ENCODE results near the gene MOV10. TPM values are rescaled to one million over a fixed set of nuclear protein-coding genes. Genes with fewer than 3 reads are reported as not detected.

The MOV10 gene
- total and polyA plus RNA-seq, 10 of the 15 experiments (the other 5 are each of a cell fraction or from before 2014, with no cell fraction given): 21.0 to 80.3 (median 49.8) TPM

DNA sequence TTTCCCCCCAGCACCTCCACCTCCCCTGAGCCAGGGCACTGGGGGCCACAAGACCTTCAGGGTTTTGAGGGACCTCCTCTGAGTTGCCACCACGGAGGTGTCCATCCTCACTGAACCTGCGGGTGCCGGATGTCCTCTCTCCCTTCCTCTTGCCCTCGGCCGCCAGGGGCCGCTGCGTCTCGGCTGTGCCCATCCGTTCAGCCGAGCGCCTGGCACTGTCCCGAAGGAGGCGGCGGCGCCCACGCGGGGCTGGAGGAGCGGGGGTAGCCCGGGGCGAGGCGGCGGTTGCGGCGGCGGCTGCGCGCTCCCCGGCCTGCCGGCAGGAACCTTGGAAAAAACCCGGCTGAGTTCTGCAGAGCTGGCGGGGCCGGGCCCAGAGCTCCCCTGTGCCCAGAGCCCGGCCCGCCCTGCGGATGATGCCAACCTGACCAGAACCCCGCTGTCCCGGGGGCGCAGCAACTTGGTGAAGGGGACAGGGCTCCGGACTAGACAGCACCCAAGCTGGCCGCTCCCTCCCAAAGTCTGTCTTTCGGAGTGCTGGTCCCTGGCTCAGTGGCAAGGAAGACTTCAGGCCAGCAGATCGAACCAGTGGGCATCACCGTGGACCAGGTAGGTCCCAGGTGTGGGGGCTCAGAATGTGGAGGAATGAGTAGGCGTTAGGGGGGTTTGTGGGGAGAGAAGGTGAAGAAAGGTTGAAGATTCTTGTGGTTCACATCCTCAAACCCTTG is 44.4 kb downstream of the MOV10 start:
- no peaks in the 10 kb centered on the region for H3K79me2 ChIP-seq (ENCODE audit: control insufficient read depth, insufficient read depth, low read length)
- H3K4me2 ChIP-seq (ENCODE audit: control insufficient read depth, insufficient read depth): peak overlapping the region; percentile 22; the same call in 1 of the 2 replicates
- no peak for DNase-seq (ENCODE audit: low read depth, low spot score)
- WGBS (ENCODE audit: insufficient coverage, insufficient replicate concordance, low lambda C conversion rate, missing lambda C conversion rate): 16% methylated on average over 44 of the region's 44 CpGs
- peak; percentile 50 for ATAC-seq
- SMC1A ChIA-PET (ENCODE audit: uncharacterized antibody, unreplicated experiment): interaction anchor here (0.7 to 8.7 kb wide), 5 partner anchors 14 to 323 kb away, joined by 3 to 178 read pairs (median 3); no protein-coding TSS in a partner anchor
- intact Hi-C loops (cut with micrococcal nuclease; ENCODE audit: unreplicated experiment): loop anchor here (5.0 to 10.0 kb wide), 4 partner anchors 163 to 958 kb away; partner anchors contain the start of gene MAGI3
- H3K9ac ChIP-seq (ENCODE audit: control insufficient read depth, insufficient read depth, low read length): no peak overlapping the region
- BruUV-seq (replicated peaks): no TSS peak
- H3K27ac ChIP-seq (ENCODE audit: control insufficient read depth, insufficient read depth): no peak overlapping the region
- H3K4me3 ChIP-seq: no peak overlapping the region
- H4K20me1 ChIP-seq (ENCODE audit: control insufficient read depth, insufficient read depth): no peaks in the 10 kb centered on the region
- peaks cover 16% of the 10 kb centered on the region for H3K4me1 ChIP-seq (ENCODE audit: control insufficient read depth, insufficient read depth, low read length)
- no peak for FAIRE-seq
- CTCF ChIA-PET: interaction anchor here (0.5 to 10.8 kb wide), 20 partner anchors 9 to 668 kb away, joined by 3 to 428 read pairs (median 4); partner anchors contain the start of gene LRIG2
- POLR2A ChIA-PET: interaction anchor here (0.5 to 1.3 kb wide), 2 partner anchors 87 to 1764 kb away, joined by 3 read pairs; no protein-coding TSS in a partner anchor
- peaks cover 0 to 3% of the 10 kb centered on the region in 2 experiments; a peak in 2 of 4 replicates for H3K27me3 ChIP-seq (replicated peaks in 1 of 2; ENCODE audit: control insufficient read depth in 2 of 2, insufficient read depth in 2 of 2, low read length in 1 of 2)
- in situ Hi-C loops (cut with MboI): loop anchor here (5.0 kb wide), 2 partner anchors 88 to 323 kb away; no protein-coding TSS in a partner anchor
- RAD21 ChIA-PET (ENCODE audit: unreplicated experiment): interaction anchor here (1.1 to 8.6 kb wide), 4 partner anchors 11 to 354 kb away, joined by 3 to 192 read pairs (median 4); partner anchors contain the start of gene LRIG2
- H2AFZ ChIP-seq (ENCODE audit: control insufficient read depth, low read depth, low read length): no peak overlapping the region
- no peaks in the 10 kb centered on the region for H3K36me3 ChIP-seq (ENCODE audit: control insufficient read depth in 2 of 2, insufficient read depth in 2 of 2, low read length in 1 of 2)
- H3K9me3 ChIP-seq (replicated peaks; ENCODE audit: control insufficient read depth, insufficient read depth, low read length): no peaks in the 10 kb centered on the region
- TF ChIP-seq SMC3 (IDR thresholded peaks at IDR 0.05; ENCODE audit: borderline replicate concordance, low read length) (peak; percentile 80), NR2F1 (conservative IDR thresholded peaks at IDR 0.05) (no peak), PAX8 (IDR thresholded peaks at IDR 0.05) (no peak), MTA3 (IDR thresholded peaks at IDR 0.05; ENCODE audit: borderline replicate concordance, low read length) (no peak), MYB (IDR thresholded peaks at IDR 0.05; ENCODE audit: borderline replicate concordance, low read depth, low read length) (no peak), TCF12 (IDR thresholded peaks at IDR 0.05; ENCODE audit: low read depth, low read length) (no peak), NFIC (IDR thresholded peaks at IDR 0.05; ENCODE audit: low read depth, low read length) (no peak), KAT2A (conservative IDR thresholded peaks at IDR 0.05; ENCODE audit: control insufficient read depth, low read depth, low read length) (no peak), TARDBP (IDR thresholded peaks at IDR 0.05; ENCODE audit: borderline replicate concordance) (no peak), BHLHE40 (IDR thresholded peaks at IDR 0.05; ENCODE audit: borderline replicate concordance in 1 of 2, low read depth in 2 of 2, low read length in 1 of 2) (peak in 1 of 2 experiments; percentile 39; a peak in 2 of 4 replicates), IKZF1 (conservative IDR thresholded peaks at IDR 0.05) (peak; percentile 68), RFX5 (IDR thresholded peaks at IDR 0.05; ENCODE audit: low read depth, low read length) (no peak), NFYB (IDR thresholded peaks at IDR 0.05; ENCODE audit: insufficient read depth, low read depth, low read length) (no peak), PAX5 (IDR thresholded peaks at IDR 0.05; ENCODE audit: borderline replicate concordance, low read depth, low read length) (no peak), CREM (IDR thresholded peaks at IDR 0.05; ENCODE audit: low read depth) (no peak), DPF2 (IDR thresholded peaks at IDR 0.05) (0 out of 2 replicates have a peak, but pooled peaks have one; percentile 33), GATAD2B (conservative IDR thresholded peaks at IDR 0.05; ENCODE audit: low read depth) (peak; percentile 65), POU2F2 (IDR thresholded peaks at IDR 0.05; ENCODE audit: borderline replicate concordance, low read depth, low read length) (no peak), BACH1 (IDR thresholded peaks at IDR 0.05; ENCODE audit: borderline replicate concordance) (0 out of 2 replicates have a peak, but pooled peaks have one; percentile 45), RB1 (IDR thresholded peaks at IDR 0.05; ENCODE audit: borderline replicate concordance) (peak; percentile 65; the same call in 1 of the 2 replicates), ZNF274 (IDR thresholded peaks at IDR 0.05; ENCODE audit: insufficient read depth, insufficient read length) (no peak), EGR1 (IDR thresholded peaks at IDR 0.05; ENCODE audit: borderline replicate concordance in 1 of 2, low read depth in 2 of 2, low read length in 2 of 2) (peak in 1 of 2 experiments; percentile 52; a peak in 1 of 3 replicates), POLR2AphosphoS2 (IDR thresholded peaks at IDR 0.05; ENCODE audit: low read depth, low read length) (no peak), KDM1A (IDR thresholded peaks at IDR 0.05; ENCODE audit: borderline replicate concordance) (no peak), JUND (IDR thresholded peaks at IDR 0.05; ENCODE audit: low read depth, low read length) (no peak), SMARCA5 (IDR thresholded peaks at IDR 0.05) (peak; percentile 46; the same call in 1 of the 2 replicates)
- TF ChIP-seq, protein P1, sequence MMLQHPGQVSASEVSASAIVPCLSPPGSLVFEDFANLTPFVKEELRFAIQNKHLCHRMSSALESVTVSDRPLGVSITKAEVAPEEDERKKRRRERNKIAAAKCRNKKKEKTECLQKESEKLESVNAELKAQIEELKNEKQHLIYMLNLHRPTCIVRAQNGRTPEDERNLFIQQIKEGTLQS (IDR thresholded peaks at IDR 0.05; ENCODE audit: borderline replicate concordance, extremely low read depth, low read depth, low read length): no peak

Data from GM12878 (cell line).